Activated T-cell treated with anti-CD3 and anti-CD28 coated beads, Interleukin-2, amount 50 U/mL, for 48 hours (primary cell): ENCODE results near the gene CDHR5.
"Not testable (repeated sequence)": the region's sequence is repeated elsewhere in the genome, so short reads cannot be mapped to it uniquely, and the experiment has no call there.

Experiments
- DNase-seq, 2 experiments: peaks; one replicate each; pipeline ENCODE4 v3.0.0-alpha.2; 2020

CDHR5 gene

DNA sequence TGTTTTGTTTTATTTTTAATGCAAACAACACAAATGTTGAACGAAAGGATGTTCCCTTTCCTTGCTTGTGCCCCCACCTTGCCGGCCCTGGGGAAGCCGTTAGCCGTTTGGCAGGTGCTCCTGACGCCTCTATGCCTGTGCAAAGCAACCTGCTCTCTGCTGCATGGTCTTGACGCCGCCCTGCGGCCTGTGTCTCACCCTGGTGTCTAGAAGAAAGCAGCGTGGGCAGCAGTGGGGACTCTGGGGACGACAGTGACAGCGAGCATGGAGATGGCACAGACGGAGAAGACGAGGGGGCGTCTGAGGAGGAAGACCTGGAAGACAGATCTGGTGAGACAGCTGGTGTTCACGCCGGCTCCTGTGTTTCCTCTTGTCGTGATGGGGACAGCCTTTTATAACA, 43.0 kb downstream of the CDHR5 start:
- no peak for DNase-seq

GRCh38 chr11:581342-581741, 43.4 kb downstream of the CDHR5 start:
- DNase-seq: no peak

- no peak for DNase-seq
Measured at GRCh38 chr11:579830-580601, 44.7 kb downstream of the CDHR5 start.

DNA sequence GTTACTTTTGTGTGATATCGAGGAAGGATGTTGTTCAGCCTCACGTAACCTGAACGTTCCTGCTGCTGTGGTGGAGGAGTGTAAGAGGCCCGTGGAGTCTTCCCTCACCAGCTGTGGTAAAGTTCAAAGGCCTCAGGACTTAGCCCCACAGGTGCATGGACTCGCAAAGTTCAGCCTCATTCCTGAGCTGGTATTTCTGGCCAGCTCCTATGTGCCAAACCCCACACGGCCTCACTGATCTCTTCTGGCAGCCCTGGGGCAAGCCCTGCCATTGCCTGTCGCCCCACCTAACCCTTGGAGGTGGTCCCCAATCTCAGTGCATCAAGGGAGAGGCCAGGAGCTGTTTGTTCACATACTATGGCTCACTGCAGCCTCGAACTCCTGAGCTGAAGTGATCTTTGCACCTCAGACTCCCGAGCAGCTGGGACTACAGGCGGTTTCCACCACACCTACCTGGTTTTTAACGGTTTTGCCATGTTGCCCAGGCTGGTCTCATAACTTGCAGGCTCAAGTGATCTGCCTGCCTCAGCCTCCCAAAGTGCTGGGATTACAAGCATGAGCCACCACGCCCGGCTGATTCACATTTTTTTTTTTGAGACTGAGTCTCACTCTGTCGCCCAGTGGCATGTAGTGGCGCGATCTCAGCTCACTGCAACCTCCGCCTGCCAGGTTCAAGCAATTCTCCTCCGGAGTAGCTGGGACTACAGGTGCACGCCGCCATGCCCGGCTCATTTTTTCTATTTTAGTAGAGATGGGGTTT, 46.3 kb downstream of the CDHR5 start:
- no peak for DNase-seq

- DNase-seq: no peak
Measured at GRCh38 chr11:577611-577894, 47.2 kb downstream of the CDHR5 start.

GRCh38 chr11:576811-577610, 47.7 kb downstream of the CDHR5 start:
- no peak for DNase-seq

DNA sequence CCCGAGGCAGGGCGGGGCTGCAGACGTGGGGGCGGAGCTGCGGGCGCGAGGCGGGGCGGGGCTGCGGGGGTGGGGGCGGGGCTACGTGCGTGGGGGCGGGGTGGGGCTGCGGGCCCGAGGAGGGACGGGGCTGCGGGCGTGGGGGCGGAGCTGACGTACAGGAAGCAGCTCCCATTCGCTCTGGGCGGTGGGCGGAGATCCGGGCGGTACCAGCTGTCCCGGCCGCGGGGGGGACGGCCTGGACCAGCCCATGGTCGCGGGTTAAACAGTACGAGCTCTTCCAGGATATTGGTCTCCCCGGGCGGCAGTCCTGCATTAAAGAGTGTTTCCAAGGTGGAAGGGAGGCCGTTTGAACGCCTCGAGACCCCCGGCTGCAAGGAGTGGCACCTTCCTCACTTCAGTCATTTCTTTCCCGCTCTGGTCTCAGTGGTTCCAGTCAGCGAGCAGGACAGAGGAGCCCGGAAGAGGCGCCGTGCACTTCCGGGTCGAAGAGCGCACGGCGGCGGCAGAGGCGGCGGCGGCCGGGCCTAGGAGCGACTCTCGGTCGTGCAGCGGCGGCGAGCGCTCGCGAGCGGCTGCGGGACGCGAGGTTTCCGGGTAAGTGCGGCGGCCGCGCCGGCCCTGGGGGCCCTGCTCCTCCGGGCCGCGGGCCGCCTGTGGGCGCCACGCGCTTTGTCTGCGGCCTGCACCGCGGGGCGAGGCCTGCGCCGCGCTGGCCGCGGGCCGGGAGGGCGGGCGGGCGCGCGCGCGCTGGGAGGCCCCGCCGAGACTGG, 48.6 kb downstream of the CDHR5 start, which contains the start of gene PHRF1:
Gene PHRF1, plus strand, starts transcription at position 475 of the 773 bp plus-strand sequence. CDS start 5,043 bp downstream, outside the sequence.
- DNase-seq: peak; percentile 94 to 96

DNA sequence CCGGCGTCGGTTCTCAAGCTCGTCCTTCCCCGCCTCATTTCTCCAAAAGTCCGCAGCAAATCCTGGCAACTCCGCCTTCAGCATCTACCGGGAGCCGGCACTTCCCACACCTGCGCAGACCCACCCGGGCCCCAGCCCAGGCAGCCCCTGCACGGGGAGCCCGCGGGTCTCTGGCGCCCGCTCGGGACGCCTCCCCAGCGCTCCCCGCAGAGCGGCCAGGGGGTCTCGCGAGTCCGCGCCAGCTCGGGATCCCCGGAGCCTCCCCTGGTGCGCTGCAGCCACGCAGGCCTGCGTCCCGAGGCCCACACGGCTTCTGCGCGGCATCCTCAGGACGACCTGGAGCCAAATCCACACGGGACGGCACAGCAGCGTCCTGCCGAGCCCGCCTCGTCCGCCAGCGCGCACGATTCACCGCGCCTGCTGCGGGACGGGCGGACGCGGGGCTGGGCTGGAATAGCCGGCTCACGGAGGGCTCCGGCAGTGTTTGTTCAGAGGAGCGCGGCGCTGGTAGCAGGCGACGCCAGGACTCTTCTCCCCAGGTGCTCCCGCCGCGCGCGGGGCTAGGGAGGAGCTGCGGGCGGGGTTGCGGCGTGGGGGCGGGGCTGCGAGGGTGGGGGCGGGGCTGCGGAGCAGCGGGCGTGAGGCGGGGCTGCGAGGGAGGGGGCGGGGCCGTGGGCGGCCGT, 49.3 kb downstream of the CDHR5 start:
- no peak for DNase-seq

DNA sequence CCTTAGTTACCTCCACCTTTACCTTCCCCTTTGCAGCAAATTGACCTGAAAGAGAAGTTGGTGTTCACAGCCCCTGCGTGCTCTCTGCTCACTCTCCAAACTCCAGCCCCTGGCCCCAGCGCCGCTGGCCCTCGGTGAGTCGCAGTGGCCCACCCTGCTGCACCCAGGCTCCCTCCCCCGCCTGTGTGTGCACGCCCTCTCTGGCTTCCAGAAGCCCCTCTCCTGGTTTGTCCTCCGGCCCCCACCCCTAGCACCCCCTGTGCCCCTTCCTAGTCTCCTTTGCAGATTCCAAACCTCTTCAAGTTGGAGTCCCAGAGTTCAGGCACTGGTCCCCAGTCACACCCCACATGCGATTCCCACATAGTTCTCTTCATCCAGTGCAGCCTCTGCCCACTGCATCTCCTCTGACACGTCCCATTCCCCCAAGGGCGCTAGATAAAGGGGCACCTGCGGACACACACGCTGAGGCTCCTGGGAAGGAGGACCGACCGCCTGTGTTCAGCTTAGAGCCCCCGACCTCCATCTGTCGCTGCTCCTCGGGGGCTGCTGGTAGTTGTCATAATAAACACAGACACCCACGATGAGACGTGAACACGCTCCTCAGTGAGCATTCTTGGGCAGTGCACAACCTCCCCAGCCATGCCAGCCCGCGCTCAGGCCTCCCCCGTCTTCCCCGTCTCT, 50.0 kb downstream of the CDHR5 start:
- DNase-seq: no peak

- not testable (repeated sequence) for DNase-seq
Measured at GRCh38 chr11:574031-574570, 50.7 kb downstream of the CDHR5 start.

GRCh38 chr11:573146-573759, 51.5 kb downstream of the CDHR5 start:
- no peak for DNase-seq

DNA sequence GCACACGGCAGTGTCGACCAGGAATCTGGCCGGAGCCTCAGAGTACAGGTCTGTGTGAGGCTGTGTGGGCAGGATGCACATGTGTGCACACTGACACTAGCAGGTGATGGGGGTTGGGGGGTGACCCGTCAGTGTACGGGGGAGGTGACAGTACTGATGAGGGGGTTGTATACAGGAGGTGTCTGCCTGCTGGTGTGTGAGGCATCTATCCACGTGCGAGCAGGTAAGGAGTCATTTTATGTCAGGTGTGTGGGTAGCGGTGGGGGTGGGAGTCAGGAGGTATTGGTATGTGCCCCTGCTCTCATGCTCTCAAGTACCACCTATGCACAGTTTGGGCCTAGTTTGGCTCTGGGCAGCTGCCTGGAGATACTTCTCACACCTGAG, 53.0 kb downstream of the CDHR5 start:
- DNase-seq: no peak

DNA sequence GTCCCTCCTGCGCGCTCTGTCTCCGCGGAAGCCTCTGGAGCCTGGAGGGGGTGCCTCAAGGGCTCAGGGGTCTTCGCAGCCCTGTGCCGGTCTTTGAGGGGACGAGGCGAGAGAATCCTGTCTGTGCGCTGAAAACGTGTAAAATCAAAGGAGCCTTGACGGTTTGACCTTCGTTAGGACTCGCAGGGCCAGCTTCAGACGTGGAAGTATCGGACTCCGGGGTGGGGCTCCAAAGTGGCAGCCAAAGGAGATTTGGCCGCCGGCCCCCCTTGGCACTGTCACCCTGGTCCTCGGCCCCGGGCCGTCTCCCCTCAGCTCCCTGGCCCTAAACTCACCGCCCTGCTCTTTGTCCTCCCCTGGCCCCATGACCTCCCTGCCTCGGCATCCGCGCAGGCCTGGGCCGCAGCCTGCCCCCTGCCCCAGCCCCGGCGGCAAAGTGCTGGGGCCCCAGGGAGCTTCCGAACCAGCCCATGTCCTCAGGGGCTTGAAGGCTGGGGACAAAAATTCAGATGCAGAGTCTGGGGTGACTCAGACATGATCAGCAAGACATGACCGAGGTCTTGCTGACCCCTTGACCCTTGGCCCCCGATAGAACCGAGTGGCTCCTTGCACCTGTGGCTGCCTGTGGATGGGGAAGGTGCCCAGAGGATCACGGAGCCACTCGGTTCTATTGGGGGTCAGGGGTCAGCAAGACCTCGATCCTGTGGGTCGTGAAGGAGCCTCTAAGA, 55.4 kb downstream of the CDHR5 start:
- DNase-seq: no peak

- DNase-seq: peak; percentile 94 to 97
Measured at GRCh38 chr11:568306-569157, 56.2 kb downstream of the CDHR5 start.

DNA sequence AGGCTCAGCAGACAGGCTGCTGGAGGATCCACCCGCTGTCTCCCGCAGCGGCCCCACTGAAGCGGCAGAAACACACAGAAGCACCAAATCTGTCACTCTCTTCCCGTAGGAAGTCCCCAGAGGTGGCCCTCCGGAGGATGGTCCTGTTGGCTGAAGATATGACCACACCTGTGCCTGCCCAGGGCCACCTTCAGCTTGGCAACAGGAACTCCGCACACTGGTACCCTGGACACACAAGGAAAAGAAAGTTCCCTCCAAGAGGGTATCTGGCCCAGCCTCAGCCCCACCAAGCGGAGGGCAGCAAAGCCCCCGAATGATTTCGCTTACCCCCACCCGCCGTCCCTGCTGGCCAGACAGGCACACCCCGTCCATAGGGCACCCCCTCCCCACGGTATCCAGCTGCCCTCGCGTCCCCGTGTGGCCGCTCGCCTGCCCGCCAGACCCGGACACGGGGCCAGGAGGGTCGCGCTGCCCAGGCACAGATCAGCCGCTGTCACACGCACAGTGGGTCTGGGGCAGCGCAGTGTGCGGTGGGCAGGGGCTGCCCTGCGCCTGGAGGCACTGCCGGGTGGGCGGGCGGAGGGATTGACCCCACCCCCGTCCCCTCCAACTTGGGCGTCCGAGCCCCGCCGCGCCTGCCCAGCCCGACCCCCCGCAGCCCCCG, 57.0 kb downstream of the CDHR5 start:
- DNase-seq: no peak

- DNase-seq: no peak
Measured at GRCh38 chr11:567011-567628, 57.6 kb downstream of the CDHR5 start.
